Measurements from ENCODE around the gene NCAPG2. TPM values are rescaled to one million over a fixed set of nuclear protein-coding genes. Genes with fewer than 3 reads are reported as not detected.
A peak's percentile ranks its signal among the peaks of the same experiment; 100 is the strongest.

The NCAPG2 gene
- total RNA-seq (6.3 TPM), polyA plus RNA-seq (ENCODE audit: insufficient read depth, low read depth, low replicate concordance) (1.3 TPM)
- long read RNA-seq, donor 1, full-length matches to known transcripts, result 2 of 2 reads
- long read RNA-seq, donor 1, partial matches to known transcripts, result 0 of 2 reads
- long read RNA-seq, donor 1, other reads (novel, unspliced or antisense), result 0 of 2 reads
- long read RNA-seq, donor 2, partial matches to known transcripts, result 0 of 2 reads
- long read RNA-seq, donor 2, other reads (novel, unspliced or antisense), result 0 of 2 reads
- long read RNA-seq, donor 3, partial matches to known transcripts, result 0 of 1 reads
- long read RNA-seq, donor 3, other reads (novel, unspliced or antisense), result 0 of 1 reads
- long read RNA-seq, donor 4, partial matches to known transcripts, result 0 of 2 reads
- long read RNA-seq, donor 4, other reads (novel, unspliced or antisense), result 0 of 2 reads
- long read RNA-seq, donor 5, result 0 reads
- long read RNA-seq, donor 6, partial matches to known transcripts, result 0 of 1 reads
- long read RNA-seq, donor 6, other reads (novel, unspliced or antisense), result 0 of 1 reads
- long read RNA-seq, donor 7, partial matches to known transcripts, result 1 of 10 reads
- long read RNA-seq, donor 7, other reads (novel, unspliced or antisense), result 5 of 10 reads
- long read RNA-seq, donor 8, result 0 reads
- long read RNA-seq, donor 9, result 0 reads
- long read RNA-seq, donor 10, result 0 reads

- Histone ChIP-seq H3K9ac (ENCODE audit: low read length in 3 of 3) (peak within 1 kb of the TSS; percentile 49 to 73 (median 52)), H3K4me3 (ENCODE audit: low read length in 3 of 3) (peak within 1 kb of the TSS; percentile 57 to 83 (median 73)), H3K27me3 (ENCODE audit: control insufficient read depth, insufficient read depth, low read length) (no peaks in the 10 kb centered on the region), H3K36me3 (ENCODE audit: control insufficient read depth in 2 of 3, insufficient read depth in 3 of 3, low read length in 3 of 3) (no peaks in the 10 kb centered on the region), H3K9me3 (ENCODE audit: control insufficient read depth in 2 of 3, insufficient read depth in 1 of 3, low read length in 3 of 3) (peaks cover 0 to 5% (median 0%) of the 10 kb centered on the region in 3 donors), H3K27ac (ENCODE audit: low read depth in 2 of 2, low read length in 2 of 2) (peak within 1 kb of the TSS; percentile 86), H3K4me1 (ENCODE audit: control insufficient read depth in 2 of 3, insufficient read depth in 2 of 3, low read depth in 1 of 3, low read length in 3 of 3) (peaks cover 0 to 6% (median 3%) of the 10 kb centered on the region in 3 donors)
- DNase-seq (peak; percentile 98 to 100 (median 99)), FAIRE-seq (no peak)
- TF ChIP-seq CTCF (IDR thresholded peaks at IDR 0.05; ENCODE audit: borderline replicate concordance, extremely low read depth, insufficient read depth), result peak; percentile 27
- intact Hi-C loops (cut with DNase I), result no loop called here
Measured at GRCh38 chr7:158704524-158705233, at the start of gene NCAPG2. TSS of gene NCAPG2 (minus strand) at chr7:158704804. CDS start at chr7:158701899, 2,905 bp downstream.

DNA sequence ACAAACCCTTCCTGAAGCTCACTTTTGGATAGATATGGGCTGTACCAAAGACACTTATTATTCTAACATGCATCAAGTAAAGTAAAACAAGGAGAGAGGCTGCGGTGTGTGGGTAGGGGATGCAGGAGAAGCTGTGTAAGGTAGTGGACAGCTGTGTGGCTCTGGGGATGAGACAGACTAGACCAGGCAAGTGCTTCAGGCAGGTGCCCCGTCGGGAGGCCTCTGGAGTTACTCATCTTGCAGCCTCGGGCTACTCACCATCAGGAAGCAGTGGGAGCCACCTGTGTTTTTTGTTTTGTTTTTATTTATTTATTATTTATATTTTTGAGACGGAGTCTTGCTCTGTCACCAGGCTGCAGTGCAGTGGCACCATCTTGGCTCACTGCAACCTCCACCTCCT is 49.3 kb upstream of the NCAPG2 start:
- Histone ChIP-seq H3K9me3 (ENCODE audit: control insufficient read depth in 2 of 3, insufficient read depth in 1 of 3, low read length in 3 of 3) (no peaks in the 10 kb centered on the region), H3K27ac (ENCODE audit: low read depth in 2 of 2, low read length in 2 of 2) (no peak overlapping the region), H3K27me3 (ENCODE audit: control insufficient read depth, insufficient read depth, low read length) (no peaks in the 10 kb centered on the region), H3K4me3 (ENCODE audit: low read length in 3 of 3) (no peak overlapping the region), H3K9ac (ENCODE audit: low read length in 3 of 3) (no peak overlapping the region), H3K36me3 (ENCODE audit: control insufficient read depth in 2 of 3, insufficient read depth in 3 of 3, low read length in 3 of 3) (peaks cover 2 to 23% (median 10%) of the 10 kb centered on the region in 3 donors), H3K4me1 (ENCODE audit: control insufficient read depth in 2 of 3, insufficient read depth in 2 of 3, low read depth in 1 of 3, low read length in 3 of 3) (no peaks in the 10 kb centered on the region)
- no peak for TF ChIP-seq CTCF (IDR thresholded peaks at IDR 0.05; ENCODE audit: borderline replicate concordance, extremely low read depth, insufficient read depth)
- DNase-seq, result no peak
- FAIRE-seq, result no peak
- intact Hi-C loops (cut with DNase I), result no loop called here

- no peak for TF ChIP-seq CTCF (IDR thresholded peaks at IDR 0.05; ENCODE audit: borderline replicate concordance, extremely low read depth, insufficient read depth)
- intact Hi-C loops (cut with DNase I), result no loop called here
- Histone ChIP-seq H3K4me1 (ENCODE audit: control insufficient read depth in 2 of 3, insufficient read depth in 2 of 3, low read depth in 1 of 3, low read length in 3 of 3) (no peaks in the 10 kb centered on the region), H3K27ac (ENCODE audit: low read depth in 2 of 2, low read length in 2 of 2) (no peak overlapping the region), H3K9me3 (ENCODE audit: control insufficient read depth in 2 of 3, insufficient read depth in 1 of 3, low read length in 3 of 3) (no peaks in the 10 kb centered on the region), H3K27me3 (ENCODE audit: control insufficient read depth, insufficient read depth, low read length) (no peaks in the 10 kb centered on the region), H3K36me3 (ENCODE audit: control insufficient read depth in 2 of 3, insufficient read depth in 3 of 3, low read length in 3 of 3) (peaks cover 2 to 19% (median 4%) of the 10 kb centered on the region in 3 donors), H3K4me3 (ENCODE audit: low read length in 3 of 3) (no peak overlapping the region), H3K9ac (ENCODE audit: low read length in 3 of 3) (no peak overlapping the region)
- FAIRE-seq (no peak), DNase-seq (no peak)
Measured at GRCh38 chr7:158751751-158752150, 47.1 kb upstream of the NCAPG2 start.
